Endothelial cell of umbilical vein (primary cell): ENCODE results near the gene DDX56.

Experiments used
- CTCF ChIP-seq, 2 donors: IDR thresholded peaks; 1 replicate in 1 of 2; 2 replicates in 1 of 2; pipeline ENCODE4 v1.5.1; 2011; ENCODE audit warnings: low read length in 2 of 2, mild to moderate bottlenecking in 2 of 2, moderate library complexity in 2 of 2, control low read depth in 1 of 2, inconsistent platforms in 1 of 2, low read depth in 1 of 2; ENCODE audit not compliant: insufficient read depth in 1 of 2; ENCODE audit errors: extremely low read depth in 1 of 2
- POLR2A ChIP-seq: IDR thresholded peaks from 2 replicates; pipeline ENCODE4 v1.6.1; 2012; ENCODE audit warnings: low read depth, mild to moderate bottlenecking, control low read depth, low read length

GRCh38 chr7:44599222-44599621 lies 25.5 kb upstream of the DDX56 start:
- no peak for TF ChIP-seq CTCF (IDR thresholded peaks at IDR 0.05; ENCODE audit: extremely low read depth in 1 of 2, insufficient read depth in 1 of 2, low read depth in 1 of 2, low read length in 2 of 2)
- TF ChIP-seq POLR2A = no peak
